Large intestine (tissue), 3 donors: ENCODE measurements around the gene TNIP2. TPM values are rescaled to one million over a fixed set of nuclear protein-coding genes. Genes with fewer than 3 reads are reported as not detected.
A peak's percentile ranks its signal among the peaks of the same experiment; 100 is the strongest.

Source experiments
- DNase-seq, 2 donors: peaks; one replicate each; pipeline versions ENCODE4 v3.0.0 to v3.0.0-alpha.2; 2013
- H3K27ac ChIP-seq: one replicate; pipeline ENCODE4 v1.5.1; 2013; ENCODE audit warnings: low read length
- H3K27me3 ChIP-seq: 2 replicates; pipeline ENCODE4 v1.6.1; 2013; ENCODE audit warnings: low read length; ENCODE audit not compliant: control insufficient read depth, insufficient read depth
- H3K36me3 ChIP-seq: 2 replicates; pipeline ENCODE4 v1.6.1; 2013; ENCODE audit warnings: low read length; ENCODE audit not compliant: control insufficient read depth, insufficient read depth
- H3K4me1 ChIP-seq: one replicate; pipeline ENCODE4 v1.6.1; 2013; ENCODE audit warnings: low read length; ENCODE audit not compliant: control insufficient read depth, insufficient read depth
- H3K4me3 ChIP-seq: one replicate; pipeline ENCODE4 v1.5.1; 2013; ENCODE audit warnings: low read length
- H3K9me3 ChIP-seq: one replicate; pipeline ENCODE4 v1.6.1; 2013; ENCODE audit warnings: mild to moderate bottlenecking, low read depth, low read length, moderate library complexity; ENCODE audit not compliant: control insufficient read depth
- WGBS: methylation state at CpG from one replicate; pipeline ENCODE4 v1.1.5; 2013; ENCODE audit warnings: low lambda C conversion rate; ENCODE audit not compliant: insufficient coverage; 5-methylcytosine and 5-hydroxymethylcytosine counted together
- polyA plus RNA-seq: library from polyadenylated mRNA; unstranded; fragments of 120-200 nt; gene quantifications from one replicate; pipeline ENCODE4 v1.2.1, GENCODE V29; 2013

Gene TNIP2
- polyA plus RNA-seq, 1 donor, result 28.5 TPM

GRCh38 chr4:2799971-2800690 lies 44.0 kb upstream of the TNIP2 start:
- H3K27ac ChIP-seq, result peak overlapping the region; percentile 86
- WGBS, result no CpG with 5 or more reads among the region's 23 CpGs
- no peak overlapping the region for H3K4me3 ChIP-seq
- peaks cover 81% of the 10 kb centered on the region for H3K4me1 ChIP-seq
- H3K36me3 ChIP-seq, result no peaks in the 10 kb centered on the region
- peak in 1 of 2 donors; percentile 52 for DNase-seq
- no peaks in the 10 kb centered on the region for H3K9me3 ChIP-seq
- H3K27me3 ChIP-seq, result no peaks in the 10 kb centered on the region

GRCh38 chr4:2799224-2799911 lies 43.2 kb upstream of the TNIP2 start:
- no CpG with 5 or more reads among the region's 14 CpGs for WGBS
- Histone ChIP-seq H3K4me1 (peaks cover 80% of the 10 kb centered on the region), H3K36me3 (no peaks in the 10 kb centered on the region), H3K27me3 (no peaks in the 10 kb centered on the region), H3K4me3 (no peak overlapping the region), H3K27ac (peak overlapping the region; percentile 86), H3K9me3 (no peaks in the 10 kb centered on the region)
- peak in 1 of 2 donors; percentile 1 for DNase-seq

GRCh38 chr4:2798399-2799223 lies 42.5 kb upstream of the TNIP2 start:
- no peaks in the 10 kb centered on the region for H3K9me3 ChIP-seq
- no peak overlapping the region for H3K4me3 ChIP-seq
- peaks cover 84% of the 10 kb centered on the region for H3K4me1 ChIP-seq
- no CpG with 5 or more reads among the region's 29 CpGs for WGBS
- H3K27ac ChIP-seq, result peak overlapping the region; percentile 2
- DNase-seq, result peak in 1 of 2 donors; percentile 70
- H3K27me3 ChIP-seq, result no peaks in the 10 kb centered on the region
- no peaks in the 10 kb centered on the region for H3K36me3 ChIP-seq

- Histone ChIP-seq H3K4me3 (no peak overlapping the region), H3K36me3 (no peaks in the 10 kb centered on the region), H3K27me3 (no peaks in the 10 kb centered on the region), H3K9me3 (no peaks in the 10 kb centered on the region), H3K27ac (peak overlapping the region; percentile 2), H3K4me1 (peaks cover 77% of the 10 kb centered on the region)
- peak in 1 of 2 donors; percentile 6 for DNase-seq
- WGBS, result no CpG with 5 or more reads among the region's 23 CpGs
Measured at GRCh38 chr4:2797545-2798305, 41.6 kb upstream of the TNIP2 start.

GRCh38 chr4:2796849-2797544 lies 40.9 kb upstream of the TNIP2 start:
- peaks cover 3% of the 10 kb centered on the region for H3K9me3 ChIP-seq
- H3K4me3 ChIP-seq, result no peak overlapping the region
- H3K27me3 ChIP-seq, result no peaks in the 10 kb centered on the region
- H3K36me3 ChIP-seq, result no peaks in the 10 kb centered on the region
- WGBS, result no CpG with 5 or more reads among the region's 13 CpGs
- peak in 1 of 2 donors; percentile 0 for DNase-seq
- no peak overlapping the region for H3K27ac ChIP-seq
- H3K4me1 ChIP-seq, result peaks cover 78% of the 10 kb centered on the region

- Histone ChIP-seq H3K27ac (no peak overlapping the region), H3K9me3 (peaks cover 3% of the 10 kb centered on the region), H3K36me3 (no peaks in the 10 kb centered on the region), H3K27me3 (no peaks in the 10 kb centered on the region), H3K4me3 (no peak overlapping the region), H3K4me1 (peaks cover 74% of the 10 kb centered on the region)
- DNase-seq, result peak; percentile 72 to 77
- WGBS, result no CpG with 5 or more reads among the region's 27 CpGs
Measured at GRCh38 chr4:2795893-2796848, 40.0 kb upstream of the TNIP2 start.

- DNase-seq, result peak in 1 of 2 donors; percentile 1
- Histone ChIP-seq H3K4me1 (peaks cover 66% of the 10 kb centered on the region), H3K27me3 (no peaks in the 10 kb centered on the region), H3K27ac (no peak overlapping the region), H3K9me3 (peaks cover 3% of the 10 kb centered on the region), H3K36me3 (no peaks in the 10 kb centered on the region), H3K4me3 (no peak overlapping the region)
- WGBS, result no CpG with 5 or more reads among the region's 17 CpGs
Measured at GRCh38 chr4:2795300-2795892, 39.3 kb upstream of the TNIP2 start.

- Histone ChIP-seq H3K4me3 (peak overlapping the region; percentile 54), H3K9me3 (peaks cover 3% of the 10 kb centered on the region), H3K4me1 (peaks cover 59% of the 10 kb centered on the region), H3K27ac (peak overlapping the region; percentile 18), H3K27me3 (no peaks in the 10 kb centered on the region), H3K36me3 (no peaks in the 10 kb centered on the region)
- no CpG with 5 or more reads among the region's 11 CpGs for WGBS
- DNase-seq, result peak in 1 of 2 donors; percentile 33
Measured at GRCh38 chr4:2794486-2795299, 38.6 kb upstream of the TNIP2 start.
